ENCODE data around the gene NAA50. TPM values are rescaled to one million over a fixed set of nuclear protein-coding genes. Genes with fewer than 3 reads are reported as not detected.

Gene NAA50
- total and polyA plus RNA-seq, 2 experiments from 2014 or later, result 103 to 260 TPM

GRCh38 chr3:113791381-113791780, 45.3 kb upstream of the NAA50 start:
- H3K27me3 Mint-ChIP-seq (ENCODE audit: insufficient read depth, low read depth, poor library complexity), result no peaks in the 10 kb centered on the region
- Histone ChIP-seq H3K36me3 (ENCODE audit: insufficient read depth) (no peaks in the 10 kb centered on the region), H3K27ac (ENCODE audit: low read depth) (no peak overlapping the region; the same call in 1 of the 2 replicates), H3K4me3 (no peak overlapping the region), H3K27me3 (ENCODE audit: insufficient read depth) (no peaks in the 10 kb centered on the region), H3F3A (replicated peaks; ENCODE audit: low read depth) (no peaks in the 10 kb centered on the region), H3K9me2 (ENCODE audit: insufficient read depth) (no peaks in the 10 kb centered on the region), H2AFZ (no peak overlapping the region), H3K79me2 (replicated peaks; ENCODE audit: insufficient read depth) (no peaks in the 10 kb centered on the region), H3K4me1 (ENCODE audit: insufficient read depth) (no peaks in the 10 kb centered on the region), H4K20me1 (replicated peaks; ENCODE audit: insufficient read depth) (no peaks in the 10 kb centered on the region), H3K4me2 (no peak overlapping the region)
- no peak for DNase-seq (ENCODE audit: low spot score)
- no peaks in the 10 kb centered on the region for H3K9me3 Mint-ChIP-seq
- ATAC-seq, result no peak
- H3K4me3 Mint-ChIP-seq, result no peak overlapping the region
- TF ChIP-seq REST (IDR thresholded peaks at IDR 0.05; ENCODE audit: unreplicated experiment) (no peak), CTCF (conservative IDR thresholded peaks at IDR 0.05; ENCODE audit: low read depth in 2 of 2) (no peak), ZNF114 (CRISPR knock-in tag; IDR thresholded peaks at IDR 0.05) (no peak), EZH2 (IDR thresholded peaks at IDR 0.05; ENCODE audit: low read depth, unreplicated experiment) (no peak), POLR2AphosphoS5 (IDR thresholded peaks at IDR 0.05; ENCODE audit: low read depth) (no peak), JUNB (IDR thresholded peaks at IDR 0.05; ENCODE audit: unreplicated experiment) (no peak), ZNF462 (CRISPR knock-in tag; IDR thresholded peaks at IDR 0.05) (no peak), ETS1 (IDR thresholded peaks at IDR 0.05) (no peak), CREB1 (CRISPR knock-in tag; IDR thresholded peaks at IDR 0.05; ENCODE audit: low read depth) (no peak)
- no peak overlapping the region for H3K27ac Mint-ChIP-seq
- no peaks in the 10 kb centered on the region for H3K4me1 Mint-ChIP-seq
- peaks cover 15% of the 10 kb centered on the region; the same call in 2 of the 3 replicates for H3K36me3 Mint-ChIP-seq (ENCODE audit: low read depth)

Data from GM23338 (cell line).